Activated T-cell treated with anti-CD3 and anti-CD28 coated beads, Interleukin-2, amount 50 U/mL, for 1 hour (primary cell): ENCODE results near the gene HRG.

ENCODE experiments used
- DNase-seq: peaks from one replicate; pipeline ENCODE4 v3.0.0-alpha.2; 2020

Gene HRG

GRCh38 chr3:186639778-186640472 is 25.9 kb upstream of the HRG start, which contains the start of gene FETUB:
FETUB (plus strand) TSS chr3:186640399; CDS start chr3:186640461, 62 bp downstream.
- no peak for DNase-seq

GRCh38 chr3:186640473-186640818 is 25.4 kb upstream of the HRG start:
- no peak for DNase-seq

- no peak for DNase-seq
Measured at GRCh38 chr3:186640929-186641328, 24.9 kb upstream of the HRG start.

DNA sequence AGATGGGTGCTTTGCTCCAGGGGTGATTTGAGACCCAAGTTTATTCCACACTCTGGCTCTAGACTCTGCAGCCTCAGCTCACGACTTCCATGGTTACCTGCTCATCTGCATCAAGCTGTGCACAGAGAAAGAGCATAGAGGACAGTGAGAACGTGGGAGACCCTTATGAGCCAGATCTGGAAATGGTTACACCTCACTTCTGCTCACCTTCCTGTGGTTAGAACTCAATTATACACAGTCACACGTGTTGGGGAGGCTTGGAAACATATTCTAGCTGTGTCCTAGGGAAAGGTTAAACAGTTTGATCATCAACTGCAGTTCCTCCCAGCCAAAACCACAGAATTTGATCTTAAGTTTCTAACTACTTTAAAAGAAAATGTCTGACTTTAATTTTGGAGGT is 23.8 kb upstream of the HRG start:
- DNase-seq = no peak

- no peak for DNase-seq
Measured at GRCh38 chr3:186643493-186643892, 22.3 kb upstream of the HRG start.

- no peak for DNase-seq
Measured at GRCh38 chr3:186644683-186645082, 21.1 kb upstream of the HRG start.

GRCh38 chr3:186646106-186646505 is 19.7 kb upstream of the HRG start:
- no peak for DNase-seq

DNA sequence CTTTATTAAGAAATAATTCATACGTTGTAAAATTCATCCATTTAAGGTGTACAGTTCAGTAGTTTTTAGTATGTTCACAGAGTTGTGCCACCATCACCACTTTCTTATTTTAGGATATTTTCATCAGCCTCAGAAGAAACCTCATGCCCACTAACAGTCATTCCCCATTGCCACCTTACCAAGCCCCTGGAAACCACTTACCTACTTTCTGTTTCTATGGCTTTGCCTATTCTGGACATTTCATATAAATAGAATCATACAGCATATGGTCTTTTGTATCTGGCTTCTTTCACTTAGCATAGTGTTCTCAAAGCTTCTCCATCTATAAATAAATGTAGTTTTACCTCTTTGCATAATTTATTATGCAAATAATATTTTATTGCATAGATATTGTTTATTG is 19.0 kb upstream of the HRG start:
- DNase-seq = no peak

DNA sequence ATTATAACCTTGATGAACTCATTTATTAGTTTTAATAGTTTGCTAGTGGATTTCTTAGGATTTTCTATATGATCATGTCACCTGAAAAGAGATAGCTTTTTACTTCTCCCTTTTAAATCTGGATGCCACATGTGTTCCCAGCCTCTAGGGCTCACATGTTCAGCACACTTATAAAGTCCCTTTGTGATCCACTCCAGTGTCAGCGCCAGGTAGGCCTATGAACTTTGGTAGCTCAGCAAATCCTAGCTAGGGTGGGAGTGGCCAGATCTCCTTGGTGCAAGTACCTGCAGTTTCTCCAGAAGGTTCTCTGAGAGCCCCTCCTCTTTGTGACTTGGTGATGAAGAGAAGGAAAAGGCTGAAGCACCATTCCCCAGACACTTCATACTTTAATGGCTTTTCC is 17.0 kb upstream of the HRG start:
- DNase-seq = no peak

- DNase-seq = no peak
Measured at GRCh38 chr3:186651678-186652215, 14.1 kb upstream of the HRG start.

DNA sequence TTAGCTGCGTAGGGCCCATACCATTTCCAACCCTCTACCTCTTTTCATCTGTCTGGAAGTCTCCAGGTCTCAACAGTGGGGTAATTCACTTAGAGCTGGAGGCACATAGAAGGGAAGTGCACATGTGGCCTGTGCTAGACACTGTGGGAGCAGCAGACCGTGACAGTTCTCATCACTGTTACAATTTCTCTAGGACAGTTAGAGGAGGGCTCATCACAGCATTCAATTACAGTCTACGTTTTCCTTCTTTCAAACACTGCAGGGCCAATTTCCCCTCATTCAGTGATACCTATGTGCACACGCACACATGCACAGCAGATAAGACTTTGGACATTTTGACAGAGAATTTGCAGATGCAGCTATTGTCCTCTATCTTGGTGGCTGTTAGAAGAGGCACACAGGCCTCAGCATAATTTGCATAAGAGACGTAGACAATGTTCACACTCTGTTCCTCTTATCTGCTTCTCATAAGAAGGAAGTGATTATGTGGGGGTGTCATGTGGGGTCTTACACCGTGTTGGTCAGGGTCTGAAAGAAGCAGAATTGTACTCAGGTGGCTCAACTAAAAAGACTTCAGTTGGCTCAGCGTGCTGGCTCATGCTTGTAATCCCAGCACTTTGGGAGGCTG is 12.6 kb upstream of the HRG start:
- DNase-seq = no peak

DNA sequence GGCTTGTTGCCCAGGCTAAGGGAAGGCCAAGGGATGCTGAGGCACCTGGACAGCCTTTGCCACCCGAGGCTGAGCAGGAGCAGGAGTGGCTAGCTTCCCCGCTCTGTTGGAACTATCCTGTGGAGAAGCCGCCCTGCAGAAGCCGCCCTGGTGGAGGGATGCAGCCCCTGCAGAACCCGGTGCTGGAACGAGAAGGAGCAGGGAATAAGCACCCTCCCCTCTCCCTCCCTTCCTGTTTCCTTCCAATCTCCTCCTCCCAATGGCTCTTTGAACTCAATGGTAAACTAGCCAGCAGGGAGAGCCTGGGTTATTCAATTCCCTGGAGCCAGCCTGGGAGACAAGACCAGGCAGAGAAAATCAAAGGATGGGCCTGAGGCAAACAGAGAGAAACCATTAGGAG is 11.8 kb upstream of the HRG start:
- DNase-seq = no peak

- DNase-seq = no peak
Measured at GRCh38 chr3:186663361-186664118, 2.3 kb upstream of the HRG start.

GRCh38 chr3:186664119-186664495 is 1.7 kb upstream of the HRG start:
- no peak for DNase-seq

DNA sequence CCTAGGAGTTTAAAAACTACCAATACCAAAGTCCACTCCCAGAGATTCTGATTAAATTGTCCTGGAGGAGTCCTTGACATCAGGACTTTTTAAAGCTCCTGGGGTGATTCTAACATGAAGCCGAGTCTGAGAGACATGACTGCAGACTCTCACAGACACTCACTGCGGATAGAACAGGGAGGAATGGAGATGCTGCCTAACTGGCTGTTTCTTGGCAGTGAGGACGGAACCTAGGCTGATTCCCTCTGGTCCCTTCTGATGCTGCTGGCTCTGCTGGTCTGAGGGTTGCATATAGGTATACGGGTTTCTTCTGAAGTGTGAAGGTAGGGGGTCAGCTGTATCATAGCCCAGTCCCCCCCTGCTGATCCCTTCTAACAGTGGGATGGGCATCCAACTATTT is 1.3 kb upstream of the HRG start:
- DNase-seq = no peak

- no peak for DNase-seq
Measured at GRCh38 chr3:186668426-186668825, 2.6 kb downstream of the HRG start.

DNA sequence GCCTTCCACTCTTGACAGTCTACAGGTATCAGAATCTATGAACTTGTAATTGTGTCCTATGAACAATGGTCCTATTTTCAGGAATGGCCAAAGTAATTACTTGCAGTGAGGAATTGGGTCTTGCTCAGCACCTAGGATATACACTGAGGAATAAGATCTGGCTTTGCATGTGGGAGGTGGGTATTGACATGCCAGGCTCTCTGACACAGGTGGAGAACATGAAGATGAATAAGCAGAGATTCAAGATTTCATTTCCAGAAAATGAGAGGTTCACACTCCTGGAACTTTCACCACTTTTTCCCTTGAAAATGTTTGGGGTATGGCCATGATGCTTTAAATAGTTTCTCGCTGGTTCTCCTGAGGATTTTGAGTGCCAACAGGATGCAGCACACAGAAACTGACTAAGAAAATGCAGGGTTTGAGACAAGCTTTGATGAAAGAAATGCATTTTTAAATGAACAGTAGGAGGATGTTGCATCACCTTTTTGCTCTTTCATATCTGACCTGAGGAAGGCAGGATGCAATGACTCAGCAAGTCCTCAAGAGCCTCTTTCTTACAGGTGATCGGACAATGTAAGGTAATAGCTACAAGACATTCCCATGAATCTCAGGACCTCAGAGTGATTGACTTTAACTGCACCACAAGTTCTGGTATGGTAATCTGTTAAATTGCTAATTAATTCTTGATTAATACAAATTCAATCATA is 3.7 kb downstream of the HRG start:
- no peak for DNase-seq

GRCh38 chr3:186670155-186670554 is 4.3 kb downstream of the HRG start:
- no peak for DNase-seq

GRCh38 chr3:186671051-186671450 is 5.2 kb downstream of the HRG start:
- DNase-seq = no peak

DNA sequence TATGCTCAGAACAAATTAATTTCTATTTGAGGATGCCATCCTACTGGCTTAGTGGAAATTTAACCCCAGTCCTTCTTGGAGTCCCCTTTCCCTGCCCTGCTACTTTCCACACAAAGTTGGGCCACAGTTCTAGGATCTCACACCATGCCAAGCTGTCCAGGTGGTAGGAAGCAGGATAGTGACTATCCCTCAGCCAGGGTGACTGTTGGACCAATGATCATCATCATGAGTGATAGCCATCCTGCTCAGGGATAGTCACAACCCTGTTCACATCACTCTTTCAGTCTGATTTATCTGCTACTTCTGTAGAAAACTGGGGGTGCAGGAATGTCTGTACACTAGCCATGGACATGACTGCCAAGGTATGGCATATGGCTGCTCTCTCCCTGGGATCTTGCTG is 12.8 kb downstream of the HRG start:
- DNase-seq = no peak

GRCh38 chr3:186679151-186679550 is 13.3 kb downstream of the HRG start:
- DNase-seq = no peak

GRCh38 chr3:186680869-186681268 is 15.1 kb downstream of the HRG start:
- DNase-seq = no peak

GRCh38 chr3:186682812-186683211 is 17.0 kb downstream of the HRG start:
- DNase-seq = no peak
